HepG2 (cell line): ENCODE measurements around the gene BBIP1. TPM values are rescaled to one million over a fixed set of nuclear protein-coding genes. Genes with fewer than 3 reads are reported as not detected.

Experiments
- ATAC-seq: fragments of 200-7000 bp; cut with Tn5 transposase; 3 replicates; pipeline ENCODE4 v1.9.1; 2020; ENCODE audit warnings: mild to moderate bottlenecking, moderate library complexity
- BruUV-seq: library from RNA; stranded (reverse); fragments of 400-500 nt; replicated peaks from 2 replicates; lab custom pipeline; 2021; lab: Mats Ljungman, UMichigan
- CTCF ChIA-PET: fragments of 300-600 bp; formaldehyde crosslinking; extraction: SDS; loops from one replicate; lab custom pipeline; 2021; ENCODE audit warnings: low total read pairs, inconsistent platforms, low intra/inter-chr PET ratio; lab: Yijun Ruan, JAX
- POLR2A ChIA-PET: fragments of 350-600 bp; sonication (Branson Sonifier 250); formaldehyde crosslinking; loops from one replicate; lab custom pipeline; 2020; ENCODE audit warnings: antibody characterized with exemption, inconsistent platforms; lab: Yijun Ruan, JAX
- DNase-seq: peaks from one replicate; pipeline ENCODE4 v3.0.0-alpha.2; 2015; ENCODE audit warnings: low spot score
- FAIRE-seq: peaks from 3 replicates; lab custom pipeline; 2011; peaks lifted over from hg19 to GRCh38; lab: Jason Lieb, UNC
- H2AFZ ChIP-seq: one replicate; pipeline ENCODE4 v1.6.1; 2011; ENCODE audit warnings: low read length, inconsistent platforms
- H3K27ac ChIP-seq: fragments of 300-600 bp; 3 replicates; pipeline ENCODE4 v1.8.0; 2011; ENCODE audit warnings: mixed run types, mild to moderate bottlenecking, mixed read lengths, low read length, inconsistent platforms; ENCODE audit not compliant: insufficient read depth; ENCODE audit errors: extremely low read length
- H3K27me3 ChIP-seq, 2 experiments: fragments of 200-600 bp in 1 of 2; 2 replicates in 1 of 2; 3 replicates in 1 of 2; pipeline versions ENCODE4 v1.6.0 to v1.8.0; 2011; ENCODE audit warnings: low read length in 2 of 2, mild to moderate bottlenecking in 2 of 2, moderate library complexity in 2 of 2, inconsistent platforms in 1 of 2; ENCODE audit not compliant: insufficient read depth in 2 of 2, control insufficient read depth in 1 of 2
- H3K36me3 ChIP-seq, 2 experiments: fragments of 200-600 bp in 1 of 2; replicated peaks in 1 of 2; 2 replicates in 1 of 2; 3 replicates in 1 of 2; pipeline versions ENCODE4 v1.5.1 to v1.8.0; 2011; ENCODE audit warnings: low read length in 2 of 2, inconsistent platforms in 1 of 2; ENCODE audit not compliant: insufficient read depth in 2 of 2, control insufficient read depth in 1 of 2
- H3K4me1 ChIP-seq: 2 replicates; pipeline ENCODE4 v1.5.1; 2012; ENCODE audit warnings: low read length, inconsistent platforms; ENCODE audit not compliant: insufficient read depth
- H3K4me2 ChIP-seq: 2 replicates; pipeline ENCODE4 v1.6.0; 2011; ENCODE audit warnings: low read depth, low read length, inconsistent platforms
- H3K4me3 ChIP-seq, 3 experiments: fragments of 200-600 bp in 1 of 3; sonication (generic), shearing (Covaris generic) in 1 of 3; replicated peaks in 1 of 3; 2 replicates each; pipeline ENCODE4 v1.5.1; 2011 to 2016; ENCODE audit warnings: low read length in 3 of 3, inconsistent platforms in 2 of 3, low read depth in 2 of 3, mild to moderate bottlenecking in 2 of 3, control low read depth in 1 of 3, mixed read lengths in 1 of 3; ENCODE audit not compliant: insufficient read depth in 1 of 3
- H3K79me2 ChIP-seq: one replicate; pipeline ENCODE4 v1.6.1; 2011; ENCODE audit warnings: low read length, inconsistent platforms; ENCODE audit not compliant: insufficient read depth
- H3K9ac ChIP-seq: 2 replicates; pipeline ENCODE4 v1.6.0; 2011; ENCODE audit warnings: mild to moderate bottlenecking, low read depth, low read length, inconsistent platforms; ENCODE audit not compliant: insufficient read depth
- H3K9me3 ChIP-seq: 2 replicates; pipeline ENCODE4 v1.5.1; 2012; ENCODE audit warnings: mild to moderate bottlenecking, low read length
- H4K20me1 ChIP-seq: 2 replicates; pipeline ENCODE4 v1.6.0; 2011; ENCODE audit warnings: inconsistent platforms, mild to moderate bottlenecking, low read length, moderate library complexity; ENCODE audit not compliant: insufficient read depth
- ASH2L ChIP-seq: fragments of 300-600, 200-600 bp; sonication (generic); IDR thresholded peaks from 2 replicates; pipeline ENCODE4 v1.7.0; 2017; ENCODE audit warnings: low read depth, mild to moderate bottlenecking, moderate library complexity, mixed read lengths, low read length; ENCODE audit not compliant: insufficient read length
- CBX5 ChIP-seq: sonication (generic); formaldehyde crosslinking; IDR thresholded peaks from 2 replicates; pipeline ENCODE4 v1.4.0; 2020; ENCODE audit warnings: missing genetic modification reagents, borderline replicate concordance
- FOXK2 ChIP-seq: fragments of 450-650 bp; IDR thresholded peaks from 2 replicates; pipeline ENCODE4 v1.6.1; 2016
- GLI4 ChIP-seq: sonication (generic); formaldehyde crosslinking; IDR thresholded peaks from 2 replicates; pipeline ENCODE4 v1.5.1; 2020; ENCODE audit warnings: missing genetic modification reagents, mild to moderate bottlenecking, moderate library complexity, borderline replicate concordance
- HCFC1 ChIP-seq: fragments of 150-350 bp; IDR thresholded peaks from 2 replicates; pipeline ENCODE4 v1.6.1; 2014; ENCODE audit warnings: low read depth, low read length
- KLF16 ChIP-seq, 2 experiments: sonication (generic) in 1 of 2; formaldehyde crosslinking in 1 of 2; IDR thresholded peaks; 2 replicates each; pipeline versions ENCODE4 v1.6.1 to v1.8.0; 2016 to 2023; ENCODE audit warnings: missing genetic modification reagents in 2 of 2, missing compliant biosample characterization in 1 of 2
- LCORL ChIP-seq, 2 experiments: fragments of 450-650 bp in 1 of 2; sonication (generic) in 1 of 2; formaldehyde crosslinking in 1 of 2; IDR thresholded peaks; 2 replicates each; pipeline versions ENCODE4 v1.5.0 to v1.6.1; 2017 to 2020; ENCODE audit warnings: antibody characterized with exemption in 1 of 2, missing genetic modification reagents in 1 of 2
- PHF20 ChIP-seq: sonication (generic); formaldehyde crosslinking; IDR thresholded peaks from 2 replicates; pipeline ENCODE4 v1.5.0; 2020; ENCODE audit warnings: mild to moderate bottlenecking, missing genetic modification reagents
- POLR2G ChIP-seq: fragments of 200-400 bp; formaldehyde crosslinking; IDR thresholded peaks from 2 replicates; pipeline ENCODE4 v1.6.1; 2018; ENCODE audit warnings: mild to moderate bottlenecking, low read depth, low read length, moderate library complexity
- RFX1 ChIP-seq: fragments of 450-650 bp; IDR thresholded peaks from 2 replicates; pipeline ENCODE4 v1.6.1; 2017
- TMF1 ChIP-seq: sonication (generic); formaldehyde crosslinking; IDR thresholded peaks from 2 replicates; pipeline ENCODE4 v1.8.1; 2022; ENCODE audit warnings: low read depth, missing genetic modification reagents
- ZBTB38 ChIP-seq: sonication (generic); formaldehyde crosslinking; IDR thresholded peaks from 2 replicates; pipeline ENCODE4 v1.5.1; 2020; ENCODE audit warnings: mild to moderate bottlenecking, missing genetic modification reagents
- ZNF263 ChIP-seq: sonication (generic); formaldehyde crosslinking; IDR thresholded peaks from 2 replicates; pipeline ENCODE4 v1.4.0; 2020; ENCODE audit warnings: missing genetic modification reagents
- WGBS: methylation state at CpG from one replicate; pipeline ENCODE4 v1.1.6; 2017; ENCODE audit warnings: low lambda C conversion rate; 5-methylcytosine and 5-hydroxymethylcytosine counted together
- in situ Hi-C: cut with HindIII; loops from 2 replicates; pipeline ENCODE4 v1.10.0; 2017; ENCODE audit warnings: low pct_unique_long_range_greater_than_20kb; ENCODE audit not compliant: extremely low pct_ligation_motif_present
- intact Hi-C: fragments of 100-400 bp; cut with micrococcal nuclease; formaldehyde crosslinking; loops from one replicate; pipeline ENCODE4 v1.10.0; 2022; ENCODE audit not compliant: unreplicated experiment
- polyA plus RNA-seq, 8 experiments: library from polyadenylated mRNA; depleted of rRNA in 3 of 8; stranded (reverse) in 7 of 8; unstranded in 1 of 8; fragments of >200 nt; fragmentation: Illumina TruSeq in 4 of 8; extraction: Trizol in 4 of 8; gene quantifications; 2 replicates each; pipeline versions ENCODE4 v1.2.1 to v1.2.3, GENCODE V29; 2011 to 2016; ENCODE audit warnings: low read depth in 4 of 8, missing spikeins in 1 of 8, mixed read lengths in 1 of 8; ENCODE audit not compliant: insufficient read depth in 1 of 8
- total RNA-seq, 5 experiments: library from RNA; depleted of rRNA; stranded (reverse); fragments of >200 nt; fragmentation: Illumina TruSeq; extraction: Trizol; gene quantifications; 2 replicates each; pipeline ENCODE4 v1.2.3, GENCODE V29; 2016; ENCODE audit warnings: low read depth in 1 of 5
- TF ChIP-seq, protein P1 (sequence below): IDR thresholded peaks from 2 replicates; pipeline ENCODE4 v1.6.1; 2016; ENCODE audit warnings: missing compliant biosample characterization, missing genetic modification reagents, borderline replicate concordance
- TF ChIP-seq, protein P2 (sequence below): IDR thresholded peaks from 2 replicates; pipeline ENCODE4 v1.4.0; 2020; ENCODE audit warnings: mild to moderate bottlenecking, missing genetic modification reagents

BBIP1 gene
- total and polyA plus RNA-seq, 2 of the 13 experiments (the other 11 are each of a cell fraction or from before 2014, with no cell fraction given) = 18.3 to 24.1 TPM

- TF ChIP-seq ZBTB38 (CRISPR knock-in tag) (no peak), RFX1 (no peak), PHF20 (no peak)
- TF ChIP-seq, protein P1, sequence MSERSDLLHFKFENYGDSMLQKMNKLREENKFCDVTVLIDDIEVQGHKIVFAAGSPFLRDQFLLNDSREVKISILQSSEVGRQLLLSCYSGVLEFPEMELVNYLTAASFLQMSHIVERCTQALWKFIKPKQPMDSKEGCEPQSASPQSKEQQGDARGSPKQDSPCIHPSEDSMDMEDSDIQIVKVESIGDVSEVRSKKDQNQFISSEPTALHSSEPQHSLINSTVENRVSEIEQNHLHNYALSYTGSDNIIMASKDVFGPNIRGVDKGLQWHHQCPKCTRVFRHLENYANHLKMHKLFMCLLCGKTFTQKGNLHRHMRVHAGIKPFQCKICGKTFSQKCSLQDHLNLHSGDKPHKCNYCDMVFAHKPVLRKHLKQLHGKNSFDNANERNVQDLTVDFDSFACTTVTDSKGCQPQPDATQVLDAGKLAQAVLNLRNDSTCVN (CRISPR knock-in tag) = no peak
Observed at GRCh38 chr10:110883924-110884323, 35.1 kb downstream of the BBIP1 start (continued).

DNA sequence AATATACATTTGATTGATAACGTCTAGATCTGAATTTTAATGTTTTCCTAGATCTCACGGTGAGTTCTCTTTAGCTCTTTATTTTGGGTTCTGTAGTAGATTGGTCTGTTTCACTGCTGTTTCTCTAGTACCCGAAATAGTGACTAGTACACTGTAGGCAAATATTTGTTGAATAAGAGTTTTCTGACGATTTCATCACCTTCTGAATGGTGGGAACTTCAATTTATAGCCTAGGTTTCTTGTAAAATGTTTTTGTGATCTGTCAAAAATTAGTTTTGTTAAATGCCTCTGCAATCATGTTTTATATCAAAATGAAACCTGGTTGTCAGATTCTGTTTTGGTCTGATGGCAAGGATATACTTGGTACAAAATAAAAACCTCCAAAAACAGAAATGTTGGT, 37.1 kb downstream of the BBIP1 start:
- BruUV-seq = no TSS peak
- Histone ChIP-seq H3K4me3 (no peak overlapping the region), H3K9ac (no peak overlapping the region), H3K9me3 (no peaks in the 10 kb centered on the region), H3K4me1 (peaks cover 12% of the 10 kb centered on the region), H3K27ac (no peak overlapping the region), H3K4me2 (no peak overlapping the region), H2AFZ (no peak overlapping the region), H3K27me3 (no peaks in the 10 kb centered on the region), H3K36me3 (peaks cover 2 to 51% of the 10 kb centered on the region in 2 experiments), H3K79me2 (no peaks in the 10 kb centered on the region), H4K20me1 (no peaks in the 10 kb centered on the region)
- FAIRE-seq (no peak), DNase-seq (no peak), ATAC-seq (no peak)
- POLR2A ChIA-PET = interaction anchor here (0.6 kb wide), 1 partner anchor 11 kb away, joined by 3 read pairs; the partner anchor contains the start of gene PDCD4
- WGBS = 77% methylated on average over 4 of the region's 4 CpGs
- in situ Hi-C loops = loop anchor here (25.0 kb wide), 1 partner anchor 270 kb away; no protein-coding TSS in a partner anchor
- intact Hi-C loops = no loop called here
- CTCF ChIA-PET = no interaction called here
- no peak for TF ChIP-seq LCORL (IDR thresholded peaks at IDR 0.05)
- no peak for TF ChIP-seq LCORL (CRISPR knock-in tag; IDR thresholded peaks at IDR 0.05)
- TF ChIP-seq ZNF263 (CRISPR knock-in tag) = no peak
- no peak for TF ChIP-seq ASH2L
- TF ChIP-seq, protein P2, sequence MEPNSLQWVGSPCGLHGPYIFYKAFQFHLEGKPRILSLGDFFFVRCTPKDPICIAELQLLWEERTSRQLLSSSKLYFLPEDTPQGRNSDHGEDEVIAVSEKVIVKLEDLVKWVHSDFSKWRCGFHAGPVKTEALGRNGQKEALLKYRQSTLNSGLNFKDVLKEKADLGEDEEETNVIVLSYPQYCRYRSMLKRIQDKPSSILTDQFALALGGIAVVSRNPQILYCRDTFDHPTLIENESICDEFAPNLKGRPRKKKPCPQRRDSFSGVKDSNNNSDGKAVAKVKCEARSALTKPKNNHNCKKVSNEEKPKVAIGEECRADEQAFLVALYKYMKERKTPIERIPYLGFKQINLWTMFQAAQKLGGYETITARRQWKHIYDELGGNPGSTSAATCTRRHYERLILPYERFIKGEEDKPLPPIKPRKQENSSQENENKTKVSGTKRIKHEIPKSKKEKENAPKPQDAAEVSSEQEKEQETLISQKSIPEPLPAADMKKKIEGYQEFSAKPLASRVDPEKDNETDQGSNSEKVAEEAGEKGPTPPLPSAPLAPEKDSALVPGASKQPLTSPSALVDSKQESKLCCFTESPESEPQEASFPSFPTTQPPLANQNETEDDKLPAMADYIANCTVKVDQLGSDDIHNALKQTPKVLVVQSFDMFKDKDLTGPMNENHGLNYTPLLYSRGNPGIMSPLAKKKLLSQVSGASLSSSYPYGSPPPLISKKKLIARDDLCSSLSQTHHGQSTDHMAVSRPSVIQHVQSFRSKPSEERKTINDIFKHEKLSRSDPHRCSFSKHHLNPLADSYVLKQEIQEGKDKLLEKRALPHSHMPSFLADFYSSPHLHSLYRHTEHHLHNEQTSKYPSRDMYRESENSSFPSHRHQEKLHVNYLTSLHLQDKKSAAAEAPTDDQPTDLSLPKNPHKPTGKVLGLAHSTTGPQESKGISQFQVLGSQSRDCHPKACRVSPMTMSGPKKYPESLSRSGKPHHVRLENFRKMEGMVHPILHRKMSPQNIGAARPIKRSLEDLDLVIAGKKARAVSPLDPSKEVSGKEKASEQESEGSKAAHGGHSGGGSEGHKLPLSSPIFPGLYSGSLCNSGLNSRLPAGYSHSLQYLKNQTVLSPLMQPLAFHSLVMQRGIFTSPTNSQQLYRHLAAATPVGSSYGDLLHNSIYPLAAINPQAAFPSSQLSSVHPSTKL = no peak
- no peak for TF ChIP-seq POLR2G
- no peak for TF ChIP-seq HCFC1
- TF ChIP-seq KLF16 (CRISPR knock-in tag; IDR thresholded peaks at IDR 0.05) = no peak
- TF ChIP-seq GLI4 (CRISPR knock-in tag) = no peak
- no peak for TF ChIP-seq FOXK2
- no peak for TF ChIP-seq TMF1 (CRISPR knock-in tag)
- no peak for TF ChIP-seq CBX5
